ENCODE measurements around the gene SLC29A3. TPM values are rescaled to one million over a fixed set of nuclear protein-coding genes. Genes with fewer than 3 reads are reported as not detected.

Gene SLC29A3
- total RNA-seq, 1 donor from 2014 or later: 0.53 TPM

DNA sequence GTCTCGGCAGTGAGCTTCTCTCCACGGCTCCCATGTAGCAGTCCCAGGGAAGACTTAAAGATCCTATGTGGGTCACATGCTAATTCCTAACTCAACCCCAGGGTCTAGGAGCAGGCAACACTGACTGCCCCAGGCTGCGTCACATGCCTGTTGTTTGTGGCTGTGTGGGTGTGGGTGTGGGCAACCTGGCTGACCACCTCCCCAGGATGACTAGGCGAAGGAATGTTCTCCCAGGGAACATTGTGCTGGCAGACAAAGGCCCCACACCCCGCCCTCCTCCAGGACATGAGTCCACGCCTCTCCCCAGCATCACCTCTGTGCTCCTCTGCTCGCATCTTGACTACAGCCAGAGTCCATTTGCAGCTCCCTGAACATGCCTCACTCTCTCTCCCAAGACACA lies 30.3 kb downstream of the SLC29A3 start:
- no peak overlapping the region for H3K4me3 ChIP-seq (ENCODE audit: low read depth, low read length)
- peak; percentile 96 for FAIRE-seq
- no peaks in the 10 kb centered on the region for H3K27me3 ChIP-seq (ENCODE audit: control insufficient read depth, insufficient read depth, low read length)
- DNase-seq (ENCODE audit: low read depth): peak; percentile 80
- H3K36me3 ChIP-seq (ENCODE audit: control insufficient read depth, insufficient read depth, low read length): no peaks in the 10 kb centered on the region
- TF ChIP-seq, protein P1, sequence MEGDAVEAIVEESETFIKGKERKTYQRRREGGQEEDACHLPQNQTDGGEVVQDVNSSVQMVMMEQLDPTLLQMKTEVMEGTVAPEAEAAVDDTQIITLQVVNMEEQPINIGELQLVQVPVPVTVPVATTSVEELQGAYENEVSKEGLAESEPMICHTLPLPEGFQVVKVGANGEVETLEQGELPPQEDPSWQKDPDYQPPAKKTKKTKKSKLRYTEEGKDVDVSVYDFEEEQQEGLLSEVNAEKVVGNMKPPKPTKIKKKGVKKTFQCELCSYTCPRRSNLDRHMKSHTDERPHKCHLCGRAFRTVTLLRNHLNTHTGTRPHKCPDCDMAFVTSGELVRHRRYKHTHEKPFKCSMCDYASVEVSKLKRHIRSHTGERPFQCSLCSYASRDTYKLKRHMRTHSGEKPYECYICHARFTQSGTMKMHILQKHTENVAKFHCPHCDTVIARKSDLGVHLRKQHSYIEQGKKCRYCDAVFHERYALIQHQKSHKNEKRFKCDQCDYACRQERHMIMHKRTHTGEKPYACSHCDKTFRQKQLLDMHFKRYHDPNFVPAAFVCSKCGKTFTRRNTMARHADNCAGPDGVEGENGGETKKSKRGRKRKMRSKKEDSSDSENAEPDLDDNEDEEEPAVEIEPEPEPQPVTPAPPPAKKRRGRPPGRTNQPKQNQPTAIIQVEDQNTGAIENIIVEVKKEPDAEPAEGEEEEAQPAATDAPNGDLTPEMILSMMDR (IDR thresholded peaks at IDR 0.05; ENCODE audit: insufficient read depth, low read length, severe bottlenecking): no peak

DNA sequence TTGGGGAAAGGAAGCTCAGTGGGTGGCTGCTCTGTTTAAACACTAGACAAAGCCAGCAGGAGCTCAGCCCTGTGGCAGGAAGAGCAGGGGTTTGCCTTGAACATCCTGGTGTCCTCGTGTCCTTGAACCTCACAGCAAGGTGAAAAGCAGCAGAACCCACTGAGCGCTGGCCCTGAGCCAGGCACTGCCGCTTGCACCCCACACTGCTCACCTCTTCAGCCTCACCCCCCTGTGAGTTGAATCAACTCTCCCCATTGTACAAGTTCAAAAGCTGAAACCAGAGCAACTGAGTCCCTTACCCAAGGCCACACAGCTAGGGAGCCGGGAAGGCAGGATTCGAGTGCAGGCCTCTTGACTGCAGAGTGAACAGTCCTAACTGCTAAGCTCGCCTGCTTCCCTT lies 32.0 kb downstream of the SLC29A3 start:
- H3K36me3 ChIP-seq (ENCODE audit: control insufficient read depth, insufficient read depth, low read length): no peaks in the 10 kb centered on the region
- H3K27me3 ChIP-seq (ENCODE audit: control insufficient read depth, insufficient read depth, low read length): no peaks in the 10 kb centered on the region
- TF ChIP-seq, protein P1 (IDR thresholded peaks at IDR 0.05; ENCODE audit: insufficient read depth, low read length, severe bottlenecking): no peak
- FAIRE-seq (no peak), DNase-seq (ENCODE audit: low read depth) (no peak)
- H3K4me3 ChIP-seq (ENCODE audit: low read depth, low read length): no peak overlapping the region

DNA sequence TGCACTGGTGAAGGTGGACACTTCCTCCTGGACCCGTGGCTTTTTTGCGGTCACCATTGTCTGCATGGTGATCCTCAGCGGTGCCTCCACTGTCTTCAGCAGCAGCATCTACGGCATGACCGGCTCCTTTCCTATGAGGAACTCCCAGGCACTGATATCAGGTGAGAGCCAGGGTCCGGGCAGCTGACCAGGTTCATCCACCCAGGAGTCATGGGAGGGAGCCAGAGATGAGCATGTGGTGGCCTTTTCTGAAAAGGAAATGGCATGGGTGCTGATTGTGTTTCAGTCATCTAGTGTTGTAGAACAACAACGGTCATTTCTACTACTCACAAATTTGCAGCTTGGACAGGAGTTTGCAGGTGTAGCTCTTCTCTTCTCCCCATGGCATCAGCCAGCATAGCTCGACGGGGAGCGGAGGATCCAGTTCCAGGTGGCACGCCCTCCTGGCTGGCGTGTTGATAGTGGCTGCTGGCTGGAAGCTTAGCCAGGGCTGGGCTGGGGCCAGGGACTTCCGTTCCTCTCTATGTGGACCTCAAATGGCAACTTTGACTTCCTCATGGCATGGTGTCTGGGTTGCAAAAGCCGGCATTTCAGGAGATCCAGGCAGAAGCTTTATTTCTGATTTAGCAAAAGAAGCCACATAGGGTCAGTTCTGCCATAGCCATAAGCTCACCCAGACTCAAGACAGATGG lies 32.7 kb downstream of the SLC29A3 start:
- DNase-seq (ENCODE audit: low read depth) (no peak), FAIRE-seq (no peak)
- TF ChIP-seq, protein P1 (IDR thresholded peaks at IDR 0.05; ENCODE audit: insufficient read depth, low read length, severe bottlenecking): no peak
- no peak overlapping the region for H3K4me3 ChIP-seq (ENCODE audit: low read depth, low read length)
- no peaks in the 10 kb centered on the region for H3K27me3 ChIP-seq (ENCODE audit: control insufficient read depth, insufficient read depth, low read length)
- H3K36me3 ChIP-seq (ENCODE audit: control insufficient read depth, insufficient read depth, low read length): no peaks in the 10 kb centered on the region

DNA sequence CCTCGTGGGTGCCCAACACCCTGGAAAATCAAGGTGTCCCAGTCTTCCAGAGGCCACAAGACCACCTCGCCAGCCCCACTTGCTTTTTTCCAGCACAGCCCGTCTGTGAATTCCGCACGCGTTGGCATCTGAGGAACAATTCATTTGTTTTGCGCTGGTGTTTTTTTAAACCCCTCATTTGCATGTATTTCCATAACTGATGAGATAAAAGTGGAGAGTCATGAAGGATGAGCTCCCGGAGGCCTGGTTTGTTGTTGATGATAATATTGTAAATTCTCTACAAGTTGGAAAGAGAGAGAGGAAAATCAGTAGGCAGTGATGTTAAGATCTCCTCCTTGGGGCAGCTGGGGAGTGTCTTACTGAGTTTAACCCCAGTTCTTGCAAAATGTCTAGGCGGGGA lies 34.6 kb downstream of the SLC29A3 start:
- H3K4me3 ChIP-seq (ENCODE audit: low read depth, low read length): no peak overlapping the region
- DNase-seq (ENCODE audit: low read depth): no peak
- no peaks in the 10 kb centered on the region for H3K27me3 ChIP-seq (ENCODE audit: control insufficient read depth, insufficient read depth, low read length)
- FAIRE-seq: no peak
- H3K36me3 ChIP-seq (ENCODE audit: control insufficient read depth, insufficient read depth, low read length): no peaks in the 10 kb centered on the region
- TF ChIP-seq, protein P1 (IDR thresholded peaks at IDR 0.05; ENCODE audit: insufficient read depth, low read length, severe bottlenecking): no peak

DNA sequence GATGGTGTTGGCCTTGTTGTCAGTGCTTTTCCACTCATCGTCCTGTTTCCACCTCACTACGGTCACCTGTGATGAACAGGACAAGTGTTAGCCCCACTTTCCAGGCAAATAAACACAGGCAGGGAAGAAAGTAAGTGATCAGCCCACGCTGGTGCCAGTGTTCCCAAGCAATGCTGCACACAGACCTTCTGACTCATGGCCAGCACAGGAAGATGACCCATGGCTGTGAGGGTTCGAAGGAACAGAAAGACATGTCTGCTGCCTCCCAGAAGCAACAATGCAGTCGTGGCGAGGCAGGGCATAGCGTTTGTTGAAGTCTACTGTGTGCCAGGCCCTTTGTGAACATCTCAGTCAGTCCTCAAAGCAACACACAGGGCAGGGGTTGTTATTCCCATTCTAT lies 35.7 kb downstream of the SLC29A3 start:
- DNase-seq (ENCODE audit: low read depth): no peak
- FAIRE-seq: no peak
- TF ChIP-seq, protein P1 (IDR thresholded peaks at IDR 0.05; ENCODE audit: insufficient read depth, low read length, severe bottlenecking): no peak
- no peak overlapping the region for H3K4me3 ChIP-seq (ENCODE audit: low read depth, low read length)
- no peaks in the 10 kb centered on the region for H3K36me3 ChIP-seq (ENCODE audit: control insufficient read depth, insufficient read depth, low read length)
- no peaks in the 10 kb centered on the region for H3K27me3 ChIP-seq (ENCODE audit: control insufficient read depth, insufficient read depth, low read length)

DNA sequence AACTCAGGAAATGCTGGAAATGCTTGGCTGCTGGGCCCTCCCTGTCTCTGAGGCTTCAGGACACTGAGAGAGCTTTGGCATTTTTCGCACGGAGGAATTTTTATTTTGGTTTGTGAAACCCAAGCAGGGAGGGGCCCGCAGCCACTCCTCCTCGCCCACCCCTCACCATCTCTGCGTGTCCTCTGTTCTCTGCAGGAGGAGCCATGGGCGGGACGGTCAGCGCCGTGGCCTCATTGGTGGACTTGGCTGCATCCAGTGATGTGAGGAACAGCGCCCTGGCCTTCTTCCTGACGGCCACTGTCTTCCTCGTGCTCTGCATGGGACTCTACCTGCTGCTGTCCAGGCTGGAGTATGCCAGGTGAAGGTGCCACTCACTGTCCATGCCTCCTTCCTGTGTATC lies 36.8 kb downstream of the SLC29A3 start:
- FAIRE-seq (no peak), DNase-seq (ENCODE audit: low read depth) (no peak)
- Histone ChIP-seq H3K27me3 (ENCODE audit: control insufficient read depth, insufficient read depth, low read length) (no peaks in the 10 kb centered on the region), H3K36me3 (ENCODE audit: control insufficient read depth, insufficient read depth, low read length) (no peaks in the 10 kb centered on the region), H3K4me3 (ENCODE audit: low read depth, low read length) (no peak overlapping the region)
- TF ChIP-seq, protein P1 (IDR thresholded peaks at IDR 0.05; ENCODE audit: insufficient read depth, low read length, severe bottlenecking): no peak
